Suppressor macrophage (primary cell): ENCODE results near the gene SOX10.

Experiments
- DNase-seq, 4 experiments: peaks; one replicate each; pipeline ENCODE4 v3.0.0-alpha.2; 2020 to 2022
- total RNA-seq, 17 experiments: gene quantifications; one replicate each; lab custom pipeline; 2026; ENCODE audit warnings: mixed read lengths in 6 of 17, inconsistent platforms in 3 of 17; lab: John Stamatoyannopoulos, UW

Gene SOX10
- total RNA-seq = 0 to 2.2 (median 0) reads per million in 17 experiments

- DNase-seq = no peak
These were observed at the start of gene SOX10 for GRCh38 chr22:37983860-37984791. Gene SOX10 (minus strand): TSS chr22:37984555. CDS start chr22:37983784, 771 bp downstream.

- no peak for DNase-seq
These were observed 49.3 kb upstream of the SOX10 start for GRCh38 chr22:38033522-38034277.

DNA sequence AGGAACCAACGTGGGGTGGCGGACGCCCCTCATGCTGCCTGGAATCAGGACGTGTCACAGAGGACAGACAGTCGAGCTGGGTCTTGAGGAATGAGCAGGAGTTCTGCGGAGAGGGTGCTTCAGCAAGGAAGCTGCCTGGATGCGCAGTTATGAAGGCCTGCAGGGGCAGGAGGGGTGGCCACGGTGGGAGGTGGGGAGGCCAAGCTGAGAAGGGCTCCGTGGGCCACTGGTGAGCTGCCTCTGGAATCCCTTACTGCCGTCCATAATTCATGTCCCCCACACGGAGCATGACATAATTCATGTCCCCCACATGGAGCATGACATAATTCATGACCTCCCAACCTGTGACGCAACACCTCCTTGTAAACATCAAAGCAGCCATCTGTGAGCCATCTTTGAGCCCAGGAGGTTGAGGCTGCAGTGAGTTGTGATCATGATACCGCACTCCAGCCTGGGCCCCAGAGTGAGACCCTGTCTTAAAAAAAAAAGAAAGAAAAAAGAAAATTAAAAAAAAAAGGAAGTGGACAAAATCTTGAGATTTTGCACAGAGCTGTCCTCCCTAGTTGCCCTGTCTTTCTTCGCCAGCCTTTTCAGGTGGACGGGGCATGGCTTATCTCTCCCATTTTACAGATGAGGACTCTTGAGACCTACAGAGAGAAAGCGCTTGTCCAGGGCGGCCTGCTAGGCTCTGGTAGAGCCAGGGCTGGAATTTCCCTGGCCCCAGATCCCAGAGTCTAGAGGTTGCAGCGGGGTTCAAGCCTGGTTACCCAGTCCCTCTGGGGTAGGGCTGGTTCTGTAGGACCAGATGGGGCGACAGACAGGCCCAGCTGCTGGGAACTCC lies 48.5 kb upstream of the SOX10 start:
- peak; percentile 58 to 75 (median 69) for DNase-seq

DNA sequence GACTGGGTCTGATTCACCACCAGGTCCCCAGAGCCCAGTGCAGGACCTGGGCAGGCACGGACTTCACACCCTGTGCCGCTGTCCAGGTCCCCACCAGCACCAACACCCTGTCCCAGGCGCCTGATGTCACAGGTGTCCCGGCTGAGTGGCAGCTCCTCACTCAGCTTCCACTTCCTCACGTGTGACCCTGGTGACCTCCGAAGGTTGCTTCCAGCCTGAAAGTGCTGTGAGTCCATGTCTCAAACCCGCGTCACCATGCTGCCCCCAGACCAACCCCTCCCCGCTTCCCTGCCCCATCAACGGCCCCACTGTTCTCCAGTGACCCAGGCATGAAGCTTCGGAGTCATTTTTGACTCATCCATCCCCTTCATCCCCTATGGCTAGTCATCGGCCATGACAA lies 47.1 kb upstream of the SOX10 start:
- no peak for DNase-seq

DNA sequence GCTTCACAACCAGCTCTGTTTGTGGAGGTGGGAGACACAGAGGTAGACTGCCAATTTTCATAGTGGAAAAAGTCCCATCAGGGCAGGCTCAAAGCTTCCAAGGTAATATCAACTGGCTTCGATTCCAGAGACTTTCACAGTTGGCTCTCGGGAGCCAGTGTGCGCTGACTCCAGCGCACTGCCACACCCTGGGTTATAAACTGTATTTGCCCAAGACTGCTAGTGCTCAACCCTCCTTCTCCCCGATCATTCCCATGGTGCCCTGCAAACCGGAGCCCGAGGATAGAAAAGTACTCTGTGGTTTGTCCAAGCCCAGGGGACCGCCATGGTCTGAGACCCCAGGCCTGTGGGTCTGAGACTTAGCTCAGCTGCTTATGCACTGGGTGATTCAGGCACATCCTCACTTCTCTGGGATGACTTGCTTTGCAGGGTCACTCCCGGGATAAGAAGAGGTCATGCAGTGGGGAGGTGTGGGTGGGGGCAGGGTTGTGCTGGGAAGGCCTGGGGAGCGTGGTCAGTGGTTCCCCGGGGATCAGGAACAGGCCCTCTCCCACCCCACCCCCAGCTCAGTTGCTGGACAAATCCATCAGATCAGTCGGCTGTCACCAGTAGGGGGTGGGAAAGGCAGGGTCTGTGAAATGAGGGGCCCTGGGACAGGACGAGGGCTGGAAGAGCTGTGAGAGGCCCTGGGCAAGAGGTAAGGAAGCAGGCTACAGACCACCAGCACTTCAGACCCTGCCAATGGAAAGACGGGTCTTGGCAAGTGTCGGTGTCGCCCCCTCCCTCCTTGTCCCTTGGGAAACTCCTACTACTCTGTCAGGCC lies 46.2 kb upstream of the SOX10 start:
- no peak for DNase-seq

- no peak for DNase-seq
These were observed 45.5 kb upstream of the SOX10 start for GRCh38 chr22:38029901-38030300.

- DNase-seq = no peak
These were observed 45.0 kb upstream of the SOX10 start for GRCh38 chr22:38029370-38029769.

DNA sequence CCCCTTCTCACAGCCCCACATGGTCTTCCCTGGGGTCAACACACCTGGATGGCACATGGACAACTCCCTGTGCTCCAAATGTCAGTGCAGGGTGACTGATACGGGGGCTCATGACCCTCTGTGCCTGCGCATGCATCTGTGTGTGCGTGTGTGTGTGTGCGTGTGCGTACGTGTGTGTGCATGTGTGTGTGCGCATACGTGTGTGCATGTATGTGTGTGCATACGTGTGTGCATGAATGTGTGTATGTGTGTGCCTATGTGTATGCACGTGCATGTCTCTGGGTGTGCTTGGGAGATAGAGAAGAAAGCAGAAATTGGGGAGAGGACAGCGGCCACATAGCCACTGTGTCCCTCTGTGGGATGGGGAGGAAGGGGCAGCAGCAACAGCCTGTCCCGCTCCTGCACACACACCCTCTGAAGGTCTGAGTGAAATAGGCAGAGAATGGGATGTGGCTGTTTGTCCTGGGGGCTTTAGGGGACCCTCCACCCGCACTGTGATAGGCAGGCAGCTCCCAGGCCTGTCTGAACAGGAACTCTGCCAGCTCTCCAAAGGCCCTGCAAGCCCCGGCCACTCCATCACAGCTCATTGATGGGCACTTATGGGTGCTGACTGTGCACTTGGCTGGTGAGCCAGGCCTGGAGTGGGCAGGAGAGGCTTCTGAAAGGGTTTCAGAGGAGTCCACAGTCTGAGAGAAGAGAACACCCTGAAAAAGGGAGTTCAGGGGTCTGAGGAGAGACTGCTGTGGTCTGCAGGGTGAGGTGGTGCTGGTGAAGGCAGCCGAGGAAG lies 44.2 kb upstream of the SOX10 start:
- no peak for DNase-seq

DNA sequence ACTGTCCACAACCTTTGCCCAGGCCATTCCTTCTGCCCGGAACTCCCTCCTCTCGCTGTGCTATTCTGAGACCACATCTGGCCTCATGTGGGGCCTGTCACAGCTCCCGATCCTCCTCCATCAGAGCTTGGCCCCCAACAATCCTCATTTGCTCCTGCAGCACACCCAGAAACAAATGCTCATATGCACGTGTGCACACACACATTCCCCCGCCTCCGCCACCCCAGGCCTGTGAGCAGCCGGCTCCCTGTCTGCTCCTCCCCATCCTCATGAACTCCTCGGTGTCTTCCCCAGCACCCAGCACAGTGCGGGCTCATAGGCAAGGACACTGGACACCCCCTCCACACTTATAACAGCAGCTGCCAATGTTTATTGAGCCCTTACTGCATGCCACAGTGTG lies 43.1 kb upstream of the SOX10 start:
- DNase-seq = no peak

DNA sequence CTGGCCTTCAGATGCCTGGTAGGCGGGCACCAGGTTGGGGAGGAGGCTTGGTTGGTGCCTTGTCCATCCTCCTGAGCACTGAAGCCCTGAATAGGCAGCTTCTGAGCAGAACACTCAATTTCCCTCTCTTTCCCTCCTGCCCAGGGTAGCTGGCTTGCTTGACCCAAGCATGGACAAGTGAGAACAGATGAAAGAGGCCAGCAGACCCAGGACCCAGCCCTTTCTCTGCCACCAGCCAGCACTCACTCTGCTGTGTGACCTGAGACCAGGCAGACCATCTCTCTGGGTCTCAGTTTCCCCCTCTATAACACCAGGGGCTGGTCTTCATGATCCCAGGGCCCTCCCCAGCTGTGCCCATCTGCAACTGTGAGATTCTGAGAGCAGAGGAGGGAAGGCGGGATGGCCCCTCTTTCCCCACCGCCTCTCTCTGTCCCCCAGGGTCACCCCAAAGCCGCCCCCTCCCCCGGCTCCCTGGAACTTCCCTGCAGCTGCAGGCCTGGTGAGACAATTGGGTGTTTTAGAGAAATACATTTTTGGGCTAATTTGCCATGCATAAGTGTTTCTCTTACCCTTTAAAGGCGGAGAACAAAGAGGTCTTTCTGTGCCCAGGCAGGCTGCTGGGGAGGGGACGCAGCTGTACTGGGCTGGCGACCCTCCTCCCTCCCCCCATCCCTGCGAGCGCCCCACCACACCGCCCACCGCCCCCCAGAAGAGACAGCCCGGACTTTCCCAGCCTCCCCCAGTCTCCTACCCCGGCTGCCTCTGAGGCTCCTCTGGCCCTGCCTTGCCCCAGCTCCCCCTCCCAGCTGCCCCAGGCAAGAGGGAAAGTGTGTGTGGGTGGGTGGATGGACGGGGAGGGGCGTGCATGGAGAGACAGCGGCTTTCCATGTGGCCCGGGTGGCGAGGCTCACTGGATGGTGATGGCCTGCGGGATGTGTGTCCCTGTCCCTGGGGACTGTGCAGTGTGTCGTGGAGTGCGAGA lies 42.1 kb upstream of the SOX10 start:
- DNase-seq = no peak

- no peak for DNase-seq
These were observed 41.2 kb upstream of the SOX10 start for GRCh38 chr22:38025514-38025913.

GRCh38 chr22:38023045-38023444 lies 38.7 kb upstream of the SOX10 start:
- no peak for DNase-seq

GRCh38 chr22:38021206-38021605 lies 36.9 kb upstream of the SOX10 start:
- DNase-seq = no peak

DNA sequence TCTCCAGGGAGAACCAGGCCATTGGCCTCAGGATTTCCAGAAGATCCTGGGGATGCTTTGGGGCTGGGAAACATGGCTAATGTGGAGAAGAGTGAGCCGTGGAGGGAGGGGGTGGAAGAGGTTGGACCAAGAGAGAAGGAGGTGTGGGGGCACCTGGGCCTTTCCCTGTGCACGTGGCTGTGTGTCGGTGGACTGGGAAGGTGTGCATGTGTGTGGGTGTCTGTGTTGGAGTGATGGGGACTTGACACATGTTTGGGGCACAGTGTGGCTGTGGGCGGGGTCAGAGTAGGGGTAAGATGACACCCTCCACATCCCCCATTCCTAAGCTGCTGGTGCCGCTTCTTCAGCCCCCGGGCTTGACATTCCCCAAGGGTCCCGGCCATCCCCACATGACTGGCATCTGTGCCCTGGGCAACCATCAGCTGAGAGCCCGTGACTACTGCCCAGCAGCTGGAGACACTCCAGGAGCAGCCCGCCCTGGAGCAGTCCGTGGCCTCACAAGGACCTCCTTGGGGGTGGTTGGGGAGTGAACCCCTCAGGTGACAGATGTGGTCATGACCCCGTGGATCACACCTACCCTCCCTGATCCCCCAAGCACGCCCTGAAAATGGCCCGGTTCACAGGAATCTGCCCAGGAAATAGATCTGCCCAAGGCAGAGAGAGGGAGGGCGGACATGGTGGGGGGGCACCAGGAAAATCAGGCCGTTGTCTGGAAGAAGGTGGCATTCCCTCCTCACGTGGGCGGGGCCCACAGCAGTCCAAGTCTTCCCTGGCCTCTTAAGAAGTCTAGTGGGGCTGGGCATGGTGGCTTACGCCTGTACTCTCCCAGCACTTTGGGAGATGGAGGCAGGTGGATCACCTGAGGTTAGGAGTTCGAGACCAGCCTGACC lies 34.8 kb upstream of the SOX10 start:
- no peak for DNase-seq

DNA sequence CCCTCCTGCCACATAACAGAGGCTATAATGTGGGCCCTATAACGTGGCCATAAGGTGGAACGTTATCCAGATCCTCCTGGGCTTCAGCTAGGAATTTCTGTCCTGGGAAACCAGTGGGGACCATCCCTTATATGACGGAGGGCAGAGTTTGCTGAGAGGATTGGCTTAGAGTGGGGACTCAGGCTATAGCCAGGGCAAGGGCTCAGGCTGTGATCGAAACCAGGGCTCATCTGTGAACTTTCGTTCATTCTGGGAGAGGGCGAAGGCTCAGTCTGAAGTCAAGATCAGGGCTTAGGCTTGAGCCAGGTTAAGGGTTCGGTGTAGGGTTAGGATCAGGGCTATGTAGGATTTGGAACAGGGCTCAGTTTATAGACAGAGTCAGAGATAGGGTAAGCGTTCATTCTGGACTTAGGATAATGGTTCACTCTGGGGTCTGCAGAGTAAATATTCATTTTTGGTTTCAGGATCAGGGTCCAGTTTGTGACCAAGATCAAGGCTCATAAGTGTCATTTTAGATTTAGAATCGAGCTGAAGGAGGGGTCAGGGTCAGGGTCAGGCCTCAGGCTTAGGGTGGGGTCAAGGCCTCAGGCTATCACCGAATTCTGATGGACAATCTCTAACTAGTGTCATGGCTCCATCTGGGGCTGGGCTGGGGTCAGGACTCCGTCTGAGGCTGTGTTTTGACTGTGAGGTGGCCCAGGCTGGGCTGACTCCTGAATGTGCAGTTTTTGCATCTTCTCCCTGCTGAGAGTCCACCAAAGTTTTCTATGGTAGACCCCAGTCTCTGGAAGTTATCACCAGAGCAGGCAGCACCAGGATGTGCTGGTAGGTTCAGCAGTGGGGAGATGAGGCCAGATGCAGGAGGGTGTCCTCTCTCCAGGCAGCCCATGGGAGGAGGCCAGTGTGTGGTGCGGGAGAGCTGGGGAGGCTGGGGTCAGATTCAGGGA lies 33.9 kb upstream of the SOX10 start:
- DNase-seq = no peak

DNA sequence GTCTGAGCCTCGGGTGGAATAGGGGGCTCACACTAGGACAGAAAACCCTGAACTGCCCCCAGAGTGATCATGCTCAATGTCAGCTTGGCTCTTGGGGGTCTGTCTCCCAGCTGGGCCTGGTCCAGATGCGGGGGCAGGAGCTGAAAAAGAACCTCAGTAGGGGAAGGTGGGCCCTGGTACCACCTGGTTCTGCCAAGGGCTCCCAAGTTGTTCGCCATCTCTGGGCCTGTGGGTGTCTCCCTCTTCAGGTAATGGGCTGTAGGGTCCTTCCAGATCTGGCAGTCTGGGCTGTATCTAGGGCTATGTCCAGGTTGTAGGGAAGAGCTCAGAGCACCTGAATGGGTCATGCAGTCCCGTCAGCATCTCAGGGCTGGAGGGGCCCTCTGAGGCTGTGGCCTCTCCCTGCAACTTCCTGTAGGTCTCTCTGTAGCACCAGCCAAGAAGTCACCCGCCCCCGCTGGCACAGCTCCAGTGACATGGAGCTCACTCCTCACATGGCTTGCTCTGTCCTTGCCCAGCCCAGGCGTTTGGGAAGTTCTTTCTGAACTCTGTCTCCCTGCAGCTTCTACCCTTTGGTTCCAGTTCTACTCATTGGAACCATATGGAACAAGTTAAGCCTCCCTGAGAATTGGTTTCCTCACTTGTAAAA lies 33.0 kb upstream of the SOX10 start:
- DNase-seq = peak; percentile 93 to 96 (median 94)
